ENCODE results near the gene CTAGE6.
"Not testable (repeated sequence)": the region's sequence is repeated elsewhere in the genome, so short reads cannot be mapped to it uniquely, and the experiment has no call there.

DNA sequence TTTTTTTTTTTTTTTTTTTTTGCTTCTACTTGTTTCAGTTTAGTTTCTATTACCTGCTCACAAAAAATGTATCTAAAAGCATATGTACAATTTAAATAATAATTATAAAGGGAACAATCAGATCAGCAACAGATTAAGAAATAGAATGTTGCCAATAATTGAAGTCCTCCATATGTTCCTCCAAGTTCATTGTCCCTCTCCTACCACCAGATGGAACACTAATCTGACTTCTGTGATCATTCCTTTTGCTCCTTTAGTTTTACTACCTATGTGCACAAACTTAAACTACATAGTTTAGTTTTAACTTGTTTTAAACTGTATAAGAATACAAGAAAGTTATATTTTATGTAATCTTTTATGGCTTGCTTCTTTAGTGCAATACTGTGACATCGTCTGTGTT lies 5.6 kb upstream of the CTAGE6 start:
- TF ChIP-seq SUZ12 (IDR thresholded peaks at IDR 0.05); TARDBP (IDR thresholded peaks at IDR 0.05); ARNT (IDR thresholded peaks at IDR 0.05); FOXM1 (IDR thresholded peaks at IDR 0.05; ENCODE audit: borderline replicate concordance); SP1 (IDR thresholded peaks at IDR 0.05); FOXA1 (IDR thresholded peaks at IDR 0.05); BHLHE40 (IDR thresholded peaks at IDR 0.05; ENCODE audit: borderline replicate concordance): not testable (repeated sequence)
